ENCODE data around the gene PLEKHM3.

PLEKHM3 gene

GRCh38 chr2:207807516-207807915 lies 217.8 kb downstream of the PLEKHM3 start:
- in situ Hi-C loops (cut with MboI; ENCODE audit: low sequenced_read_pairs) = no loop called here

GRCh38 chr2:207805566-207806226 lies 219.6 kb downstream of the PLEKHM3 start:
- in situ Hi-C loops (cut with MboI; ENCODE audit: low sequenced_read_pairs) = no loop called here

- in situ Hi-C loops (cut with MboI; ENCODE audit: low sequenced_read_pairs) = no loop called here
Observed at GRCh38 chr2:207802650-207803049, 222.7 kb downstream of the PLEKHM3 start.

GRCh38 chr2:207801259-207801658 lies 224.1 kb downstream of the PLEKHM3 start:
- in situ Hi-C loops (cut with MboI; ENCODE audit: low sequenced_read_pairs) = no loop called here

- in situ Hi-C loops (cut with MboI; ENCODE audit: low sequenced_read_pairs) = no loop called here
Observed at GRCh38 chr2:207796585-207797350, 228.6 kb downstream of the PLEKHM3 start.

GRCh38 chr2:207792244-207792785 lies 233.0 kb downstream of the PLEKHM3 start:
- in situ Hi-C loops (cut with MboI; ENCODE audit: low sequenced_read_pairs) = no loop called here

- in situ Hi-C loops (cut with MboI; ENCODE audit: low sequenced_read_pairs) = no loop called here
Observed at GRCh38 chr2:207791579-207792243, 233.6 kb downstream of the PLEKHM3 start.

- in situ Hi-C loops (cut with MboI; ENCODE audit: low sequenced_read_pairs) = no loop called here
Observed at GRCh38 chr2:207790898-207791297, 234.4 kb downstream of the PLEKHM3 start.

- in situ Hi-C loops (cut with MboI; ENCODE audit: low sequenced_read_pairs) = no loop called here
Observed at GRCh38 chr2:207787800-207788199, 237.5 kb downstream of the PLEKHM3 start.

- in situ Hi-C loops (cut with MboI; ENCODE audit: low sequenced_read_pairs) = no loop called here
Observed at GRCh38 chr2:207787017-207787416, 238.3 kb downstream of the PLEKHM3 start.

- in situ Hi-C loops (cut with MboI; ENCODE audit: low sequenced_read_pairs) = no loop called here
Observed at GRCh38 chr2:207784898-207785297, 240.4 kb downstream of the PLEKHM3 start.

GRCh38 chr2:207783514-207783913 lies 241.8 kb downstream of the PLEKHM3 start:
- in situ Hi-C loops (cut with MboI; ENCODE audit: low sequenced_read_pairs) = no loop called here

GRCh38 chr2:207782238-207783030 lies 242.9 kb downstream of the PLEKHM3 start:
- in situ Hi-C loops (cut with MboI; ENCODE audit: low sequenced_read_pairs) = no loop called here

- in situ Hi-C loops (cut with MboI; ENCODE audit: low sequenced_read_pairs) = no loop called here
Observed at GRCh38 chr2:207779523-207779922, 245.8 kb downstream of the PLEKHM3 start.

GRCh38 chr2:207778298-207778882 lies 246.9 kb downstream of the PLEKHM3 start:
- in situ Hi-C loops (cut with MboI; ENCODE audit: low sequenced_read_pairs) = no loop called here

- in situ Hi-C loops (cut with MboI; ENCODE audit: low sequenced_read_pairs) = no loop called here
Observed at GRCh38 chr2:207777124-207777523, 248.2 kb downstream of the PLEKHM3 start.

- in situ Hi-C loops (cut with MboI; ENCODE audit: low sequenced_read_pairs) = no loop called here
Observed at GRCh38 chr2:207775473-207775872, 249.9 kb downstream of the PLEKHM3 start.

- in situ Hi-C loops (cut with MboI; ENCODE audit: low sequenced_read_pairs) = no loop called here
Observed at GRCh38 chr2:207772844-207773205, 252.5 kb downstream of the PLEKHM3 start.

GRCh38 chr2:207772081-207772843 lies 253.1 kb downstream of the PLEKHM3 start:
- in situ Hi-C loops (cut with MboI; ENCODE audit: low sequenced_read_pairs) = no loop called here

GRCh38 chr2:207771421-207771820 lies 253.9 kb downstream of the PLEKHM3 start:
- in situ Hi-C loops (cut with MboI; ENCODE audit: low sequenced_read_pairs) = no loop called here
